ENCODE data around the gene PALM. TPM values are rescaled to one million over a fixed set of nuclear protein-coding genes. Genes with fewer than 3 reads are reported as not detected.

The PALM gene
- total RNA-seq, 1 experiment from 2014 or later: 14.4 TPM

DNA sequence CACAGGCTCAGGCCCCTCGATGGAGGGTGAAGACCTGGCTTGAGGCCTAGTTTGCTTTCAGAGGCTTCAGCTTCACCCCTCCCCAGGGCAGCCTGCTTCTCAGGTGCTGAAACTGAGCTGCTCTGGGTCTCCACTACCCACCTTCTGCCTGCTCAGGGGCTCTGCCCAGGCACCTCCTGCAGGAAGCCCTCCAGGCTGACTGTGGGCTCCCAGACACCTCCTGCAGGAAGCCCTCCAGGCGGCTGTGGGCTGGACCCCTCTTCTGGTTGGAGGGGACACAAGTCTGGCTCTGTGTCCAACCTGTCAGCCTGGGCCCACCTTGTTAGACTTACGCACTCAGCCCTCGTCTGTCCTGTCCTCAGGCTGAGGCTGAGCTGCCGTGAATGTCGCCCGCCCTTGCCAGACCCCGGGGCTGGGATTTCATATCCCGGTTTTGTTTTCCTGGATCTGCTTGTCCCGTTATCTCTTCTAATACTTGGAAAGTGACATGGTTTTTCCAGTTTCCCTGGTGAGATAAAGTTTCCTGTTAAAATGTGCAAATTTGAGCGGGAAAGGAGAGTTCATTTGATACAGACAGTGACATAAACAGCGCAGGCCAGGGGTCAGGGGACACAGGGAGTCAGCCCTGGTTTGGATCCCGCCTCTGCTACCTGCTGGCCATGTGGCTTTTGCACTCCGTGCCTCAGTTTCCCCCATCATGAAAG is 21.4 kb downstream of the PALM start:
- BruUV-seq (replicated peaks): no TSS peak
- POLR2A ChIA-PET: no interaction called here

GRCh38 chr19:731000-731399 is 22.3 kb downstream of the PALM start:
- in situ Hi-C loops (cut with HindIII; ENCODE audit: low pct_unique_long_range_greater_than_20kb, low sequenced_read_pairs) (no loop called here), intact Hi-C loops (cut with micrococcal nuclease; ENCODE audit: unreplicated experiment) (loop anchor here (5.0 kb wide), 1 partner anchor 59 kb away; no protein-coding TSS in a partner anchor)
- DNase-seq (ENCODE audit: low read depth, low spot score) (no peak), ATAC-seq (no peak)
- no peaks in the 10 kb centered on the region for H3K9me3 ChIP-seq (ENCODE audit: control insufficient read depth, insufficient read depth, low read depth, low read length)
- POLR2A ChIA-PET: no interaction called here
- CTCF ChIA-PET: interaction anchor here (0.6 kb wide), 2 partner anchors 58 to 109 kb away, joined by 3 read pairs; no protein-coding TSS in a partner anchor
- no peaks in the 10 kb centered on the region for H3K27me3 ChIP-seq (ENCODE audit: control insufficient read depth, insufficient read depth, low read length)
- H3K27ac ChIP-seq (ENCODE audit: low read length): no peak overlapping the region
- H3K4me3 ChIP-seq (ENCODE audit: low read depth in 2 of 2, low read length in 2 of 2): no peak overlapping the region
- no TSS peak for BruUV-seq (replicated peaks)
- H3K4me1 ChIP-seq (ENCODE audit: control insufficient read depth, insufficient read depth, low read length): no peaks in the 10 kb centered on the region; the same call in 1 of the 2 replicates
- H3K36me3 ChIP-seq (ENCODE audit: control insufficient read depth, insufficient read depth, low read length): no peaks in the 10 kb centered on the region
- no peak for TF ChIP-seq SIN3A (IDR thresholded peaks at IDR 0.05; ENCODE audit: borderline replicate concordance, insufficient read depth, low read depth, low read length)
- TF ChIP-seq, protein P1, sequence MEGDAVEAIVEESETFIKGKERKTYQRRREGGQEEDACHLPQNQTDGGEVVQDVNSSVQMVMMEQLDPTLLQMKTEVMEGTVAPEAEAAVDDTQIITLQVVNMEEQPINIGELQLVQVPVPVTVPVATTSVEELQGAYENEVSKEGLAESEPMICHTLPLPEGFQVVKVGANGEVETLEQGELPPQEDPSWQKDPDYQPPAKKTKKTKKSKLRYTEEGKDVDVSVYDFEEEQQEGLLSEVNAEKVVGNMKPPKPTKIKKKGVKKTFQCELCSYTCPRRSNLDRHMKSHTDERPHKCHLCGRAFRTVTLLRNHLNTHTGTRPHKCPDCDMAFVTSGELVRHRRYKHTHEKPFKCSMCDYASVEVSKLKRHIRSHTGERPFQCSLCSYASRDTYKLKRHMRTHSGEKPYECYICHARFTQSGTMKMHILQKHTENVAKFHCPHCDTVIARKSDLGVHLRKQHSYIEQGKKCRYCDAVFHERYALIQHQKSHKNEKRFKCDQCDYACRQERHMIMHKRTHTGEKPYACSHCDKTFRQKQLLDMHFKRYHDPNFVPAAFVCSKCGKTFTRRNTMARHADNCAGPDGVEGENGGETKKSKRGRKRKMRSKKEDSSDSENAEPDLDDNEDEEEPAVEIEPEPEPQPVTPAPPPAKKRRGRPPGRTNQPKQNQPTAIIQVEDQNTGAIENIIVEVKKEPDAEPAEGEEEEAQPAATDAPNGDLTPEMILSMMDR (IDR thresholded peaks at IDR 0.05): no peak
- no peak for TF ChIP-seq POLR2AphosphoS5 (IDR thresholded peaks at IDR 0.05; ENCODE audit: low read depth, low read length)
- no peak for TF ChIP-seq TCF7L2 (IDR thresholded peaks at IDR 0.05; ENCODE audit: low read depth, low read length)
- TF ChIP-seq, protein P2, sequence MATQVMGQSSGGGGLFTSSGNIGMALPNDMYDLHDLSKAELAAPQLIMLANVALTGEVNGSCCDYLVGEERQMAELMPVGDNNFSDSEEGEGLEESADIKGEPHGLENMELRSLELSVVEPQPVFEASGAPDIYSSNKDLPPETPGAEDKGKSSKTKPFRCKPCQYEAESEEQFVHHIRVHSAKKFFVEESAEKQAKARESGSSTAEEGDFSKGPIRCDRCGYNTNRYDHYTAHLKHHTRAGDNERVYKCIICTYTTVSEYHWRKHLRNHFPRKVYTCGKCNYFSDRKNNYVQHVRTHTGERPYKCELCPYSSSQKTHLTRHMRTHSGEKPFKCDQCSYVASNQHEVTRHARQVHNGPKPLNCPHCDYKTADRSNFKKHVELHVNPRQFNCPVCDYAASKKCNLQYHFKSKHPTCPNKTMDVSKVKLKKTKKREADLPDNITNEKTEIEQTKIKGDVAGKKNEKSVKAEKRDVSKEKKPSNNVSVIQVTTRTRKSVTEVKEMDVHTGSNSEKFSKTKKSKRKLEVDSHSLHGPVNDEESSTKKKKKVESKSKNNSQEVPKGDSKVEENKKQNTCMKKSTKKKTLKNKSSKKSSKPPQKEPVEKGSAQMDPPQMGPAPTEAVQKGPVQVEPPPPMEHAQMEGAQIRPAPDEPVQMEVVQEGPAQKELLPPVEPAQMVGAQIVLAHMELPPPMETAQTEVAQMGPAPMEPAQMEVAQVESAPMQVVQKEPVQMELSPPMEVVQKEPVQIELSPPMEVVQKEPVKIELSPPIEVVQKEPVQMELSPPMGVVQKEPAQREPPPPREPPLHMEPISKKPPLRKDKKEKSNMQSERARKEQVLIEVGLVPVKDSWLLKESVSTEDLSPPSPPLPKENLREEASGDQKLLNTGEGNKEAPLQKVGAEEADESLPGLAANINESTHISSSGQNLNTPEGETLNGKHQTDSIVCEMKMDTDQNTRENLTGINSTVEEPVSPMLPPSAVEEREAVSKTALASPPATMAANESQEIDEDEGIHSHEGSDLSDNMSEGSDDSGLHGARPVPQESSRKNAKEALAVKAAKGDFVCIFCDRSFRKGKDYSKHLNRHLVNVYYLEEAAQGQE (IDR thresholded peaks at IDR 0.05; ENCODE audit: insufficient read depth in 1 of 2, low read depth in 2 of 2, low read length in 1 of 2): no peak

More for the DNA sequence above, 21.4 kb downstream of the PALM start:
- no peak overlapping the region for H3K4me3 ChIP-seq (ENCODE audit: low read depth in 2 of 2, low read length in 2 of 2)
- no peak overlapping the region for H3K27ac ChIP-seq (ENCODE audit: low read length)
- ATAC-seq: peak; percentile 31
- no peak for DNase-seq (ENCODE audit: low read depth, low spot score)
- CTCF ChIA-PET: interaction anchor here (0.6 kb wide), 1 partner anchor 110 kb away, joined by 3 read pairs; no protein-coding TSS in a partner anchor
- no peaks in the 10 kb centered on the region for H3K9me3 ChIP-seq (ENCODE audit: control insufficient read depth, insufficient read depth, low read depth, low read length)
- intact Hi-C loops (cut with micrococcal nuclease; ENCODE audit: unreplicated experiment) (loop anchor here (5.0 kb wide), 1 partner anchor 58 kb away; no protein-coding TSS in a partner anchor), in situ Hi-C loops (cut with HindIII; ENCODE audit: low pct_unique_long_range_greater_than_20kb, low sequenced_read_pairs) (no loop called here)
- no peaks in the 10 kb centered on the region for H3K36me3 ChIP-seq (ENCODE audit: control insufficient read depth, insufficient read depth, low read length)
- no peaks in the 10 kb centered on the region for H3K27me3 ChIP-seq (ENCODE audit: control insufficient read depth, insufficient read depth, low read length)
- TF ChIP-seq TCF7L2 (IDR thresholded peaks at IDR 0.05; ENCODE audit: low read depth, low read length): no peak
- TF ChIP-seq, protein P2 (IDR thresholded peaks at IDR 0.05; ENCODE audit: insufficient read depth in 1 of 2, low read depth in 2 of 2, low read length in 1 of 2): no peak
- TF ChIP-seq POLR2AphosphoS5 (IDR thresholded peaks at IDR 0.05; ENCODE audit: low read depth, low read length): no peak
- TF ChIP-seq, protein P1 (IDR thresholded peaks at IDR 0.05): no peak
- no peak for TF ChIP-seq SIN3A (IDR thresholded peaks at IDR 0.05; ENCODE audit: borderline replicate concordance, insufficient read depth, low read depth, low read length)
- H3K4me1 ChIP-seq (ENCODE audit: control insufficient read depth, insufficient read depth, low read length): no peaks in the 10 kb centered on the region; the same call in 1 of the 2 replicates
